ENCODE results near the gene ZNF35. TPM values are rescaled to one million over a fixed set of nuclear protein-coding genes. Genes with fewer than 3 reads are reported as not detected.

Gene ZNF35
- total RNA-seq, 1 experiment from 2014 or later: 7.9 TPM

DNA sequence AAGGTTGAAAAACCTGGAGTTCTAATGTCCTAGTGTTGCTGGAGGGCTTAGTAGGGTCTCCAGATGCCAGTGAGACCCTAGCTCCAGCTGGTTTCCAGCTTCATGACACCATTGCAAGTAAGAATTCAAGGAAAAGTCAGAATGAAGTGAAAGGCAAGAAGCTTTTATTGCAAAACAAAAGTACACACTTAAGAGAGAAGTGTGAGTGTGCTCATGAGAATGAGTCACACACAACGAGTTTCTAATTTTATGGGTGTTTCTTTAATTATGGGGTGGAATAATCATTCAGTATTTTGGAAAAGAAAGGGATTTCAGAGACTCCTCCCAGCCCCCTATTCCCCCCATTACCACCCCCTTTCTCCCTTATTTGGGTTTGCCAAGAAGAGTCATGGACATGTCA is 39.4 kb downstream of the ZNF35 start (continued):
- TF ChIP-seq, protein P1, sequence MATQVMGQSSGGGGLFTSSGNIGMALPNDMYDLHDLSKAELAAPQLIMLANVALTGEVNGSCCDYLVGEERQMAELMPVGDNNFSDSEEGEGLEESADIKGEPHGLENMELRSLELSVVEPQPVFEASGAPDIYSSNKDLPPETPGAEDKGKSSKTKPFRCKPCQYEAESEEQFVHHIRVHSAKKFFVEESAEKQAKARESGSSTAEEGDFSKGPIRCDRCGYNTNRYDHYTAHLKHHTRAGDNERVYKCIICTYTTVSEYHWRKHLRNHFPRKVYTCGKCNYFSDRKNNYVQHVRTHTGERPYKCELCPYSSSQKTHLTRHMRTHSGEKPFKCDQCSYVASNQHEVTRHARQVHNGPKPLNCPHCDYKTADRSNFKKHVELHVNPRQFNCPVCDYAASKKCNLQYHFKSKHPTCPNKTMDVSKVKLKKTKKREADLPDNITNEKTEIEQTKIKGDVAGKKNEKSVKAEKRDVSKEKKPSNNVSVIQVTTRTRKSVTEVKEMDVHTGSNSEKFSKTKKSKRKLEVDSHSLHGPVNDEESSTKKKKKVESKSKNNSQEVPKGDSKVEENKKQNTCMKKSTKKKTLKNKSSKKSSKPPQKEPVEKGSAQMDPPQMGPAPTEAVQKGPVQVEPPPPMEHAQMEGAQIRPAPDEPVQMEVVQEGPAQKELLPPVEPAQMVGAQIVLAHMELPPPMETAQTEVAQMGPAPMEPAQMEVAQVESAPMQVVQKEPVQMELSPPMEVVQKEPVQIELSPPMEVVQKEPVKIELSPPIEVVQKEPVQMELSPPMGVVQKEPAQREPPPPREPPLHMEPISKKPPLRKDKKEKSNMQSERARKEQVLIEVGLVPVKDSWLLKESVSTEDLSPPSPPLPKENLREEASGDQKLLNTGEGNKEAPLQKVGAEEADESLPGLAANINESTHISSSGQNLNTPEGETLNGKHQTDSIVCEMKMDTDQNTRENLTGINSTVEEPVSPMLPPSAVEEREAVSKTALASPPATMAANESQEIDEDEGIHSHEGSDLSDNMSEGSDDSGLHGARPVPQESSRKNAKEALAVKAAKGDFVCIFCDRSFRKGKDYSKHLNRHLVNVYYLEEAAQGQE (IDR thresholded peaks at IDR 0.05; ENCODE audit: low read depth): no peak
- TF ChIP-seq YY1 (IDR thresholded peaks at IDR 0.05; ENCODE audit: extremely low read depth, insufficient replicate concordance, low read depth, low read length) (no peak), FOSL1 (IDR thresholded peaks at IDR 0.05; ENCODE audit: low read depth) (no peak), ZFX (IDR thresholded peaks at IDR 0.05) (no peak), JUND (IDR thresholded peaks at IDR 0.05) (no peak), SRF (IDR thresholded peaks at IDR 0.05; ENCODE audit: low read depth) (no peak)
- TF ChIP-seq, protein P2, sequence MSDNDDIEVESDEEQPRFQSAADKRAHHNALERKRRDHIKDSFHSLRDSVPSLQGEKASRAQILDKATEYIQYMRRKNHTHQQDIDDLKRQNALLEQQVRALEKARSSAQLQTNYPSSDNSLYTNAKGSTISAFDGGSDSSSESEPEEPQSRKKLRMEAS (IDR thresholded peaks at IDR 0.05): no peak

Other genes with a start within 250 kb of the ZNF35 start
- gene ZNF445, start 171.1 kb upstream of the ZNF35 start, total RNA-seq (2021; ENCODE audit: unreplicated experiment): 19.9 TPM
- not detected for gene ZKSCAN7, start 93.5 kb upstream of the ZNF35 start, total RNA-seq (2021; ENCODE audit: unreplicated experiment)
- gene ZNF660, start 63.8 kb upstream of the ZNF35 start, total RNA-seq (2021; ENCODE audit: unreplicated experiment): not detected
- 16.5 TPM for gene ZNF197, start 23.7 kb upstream of the ZNF35 start, total RNA-seq (2021; ENCODE audit: unreplicated experiment)
- gene ZNF502, start 63.9 kb downstream of the ZNF35 start, total RNA-seq (2021; ENCODE audit: unreplicated experiment): 1.5 TPM
- 0.12 TPM for gene ZNF501, start 80.9 kb downstream of the ZNF35 start, total RNA-seq (2021; ENCODE audit: unreplicated experiment)
- gene KIAA1143, start 112.9 kb downstream of the ZNF35 start, total RNA-seq (2021; ENCODE audit: unreplicated experiment): 32.2 TPM
- gene KIF15, start 113.1 kb downstream of the ZNF35 start, total RNA-seq (2021; ENCODE audit: unreplicated experiment): 20.9 TPM
- 13.9 TPM for gene TMEM42, start 213.2 kb downstream of the ZNF35 start, total RNA-seq (2021; ENCODE audit: unreplicated experiment)
- gene TGM4, start 225.9 kb downstream of the ZNF35 start, total RNA-seq (2021; ENCODE audit: unreplicated experiment): not detected